Measurements from ENCODE around the gene TRIP12.

DNA sequence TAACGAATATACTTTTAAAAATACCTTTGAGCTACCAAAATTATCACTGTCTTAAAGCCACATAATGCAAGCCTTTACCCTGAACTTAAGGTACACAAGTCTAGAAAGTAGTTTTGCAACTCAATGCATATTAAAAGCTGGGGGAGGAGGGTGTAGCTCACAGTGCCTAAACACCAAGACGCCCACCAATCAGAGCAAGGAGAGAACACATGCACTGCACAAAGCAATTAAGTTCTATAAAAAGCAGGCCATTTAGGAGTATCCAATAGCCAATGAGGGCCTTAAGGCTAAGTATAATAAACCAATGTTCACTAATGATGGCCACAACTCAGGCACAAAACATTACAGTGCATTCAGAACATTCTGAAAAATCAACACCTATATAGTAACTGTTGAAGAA, 16.2 kb downstream of the TRIP12 start:
- TF ChIP-seq SUZ12 (IDR thresholded peaks at IDR 0.05; ENCODE audit: low read length) (no peak), SP1 (IDR thresholded peaks at IDR 0.05; ENCODE audit: low read depth, low read length) (no peak), CHD2 (IDR thresholded peaks at IDR 0.05; ENCODE audit: low read length) (no peak), POLR2A (IDR thresholded peaks at IDR 0.05; ENCODE audit: control extremely low read depth in 1 of 2, low read depth in 2 of 2, low read length in 2 of 2) (no peak), JUND (IDR thresholded peaks at IDR 0.05; ENCODE audit: low read length) (no peak)
- TF ChIP-seq, protein P1, sequence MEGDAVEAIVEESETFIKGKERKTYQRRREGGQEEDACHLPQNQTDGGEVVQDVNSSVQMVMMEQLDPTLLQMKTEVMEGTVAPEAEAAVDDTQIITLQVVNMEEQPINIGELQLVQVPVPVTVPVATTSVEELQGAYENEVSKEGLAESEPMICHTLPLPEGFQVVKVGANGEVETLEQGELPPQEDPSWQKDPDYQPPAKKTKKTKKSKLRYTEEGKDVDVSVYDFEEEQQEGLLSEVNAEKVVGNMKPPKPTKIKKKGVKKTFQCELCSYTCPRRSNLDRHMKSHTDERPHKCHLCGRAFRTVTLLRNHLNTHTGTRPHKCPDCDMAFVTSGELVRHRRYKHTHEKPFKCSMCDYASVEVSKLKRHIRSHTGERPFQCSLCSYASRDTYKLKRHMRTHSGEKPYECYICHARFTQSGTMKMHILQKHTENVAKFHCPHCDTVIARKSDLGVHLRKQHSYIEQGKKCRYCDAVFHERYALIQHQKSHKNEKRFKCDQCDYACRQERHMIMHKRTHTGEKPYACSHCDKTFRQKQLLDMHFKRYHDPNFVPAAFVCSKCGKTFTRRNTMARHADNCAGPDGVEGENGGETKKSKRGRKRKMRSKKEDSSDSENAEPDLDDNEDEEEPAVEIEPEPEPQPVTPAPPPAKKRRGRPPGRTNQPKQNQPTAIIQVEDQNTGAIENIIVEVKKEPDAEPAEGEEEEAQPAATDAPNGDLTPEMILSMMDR (IDR thresholded peaks at IDR 0.05; ENCODE audit: control extremely low read depth in 1 of 3, insufficient read depth in 1 of 3, low read depth in 1 of 3, low read length in 3 of 3): no peak
- TF ChIP-seq, protein P2, sequence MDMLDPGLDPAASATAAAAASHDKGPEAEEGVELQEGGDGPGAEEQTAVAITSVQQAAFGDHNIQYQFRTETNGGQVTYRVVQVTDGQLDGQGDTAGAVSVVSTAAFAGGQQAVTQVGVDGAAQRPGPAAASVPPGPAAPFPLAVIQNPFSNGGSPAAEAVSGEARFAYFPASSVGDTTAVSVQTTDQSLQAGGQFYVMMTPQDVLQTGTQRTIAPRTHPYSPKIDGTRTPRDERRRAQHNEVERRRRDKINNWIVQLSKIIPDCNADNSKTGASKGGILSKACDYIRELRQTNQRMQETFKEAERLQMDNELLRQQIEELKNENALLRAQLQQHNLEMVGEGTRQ (IDR thresholded peaks at IDR 0.05; ENCODE audit: low read length): no peak
